HEK293 (cell line): ENCODE data around the gene TM6SF1.

ENCODE experiments used
- KLF8 ChIP-seq: fragments of 450-650 bp; formaldehyde crosslinking; IDR thresholded peaks from 2 replicates; pipeline ENCODE4 v1.5.1; 2016; ENCODE audit warnings: missing biosample characterization, missing genetic modification characterization
- SP2 ChIP-seq: fragments of 450-650 bp; formaldehyde crosslinking; IDR thresholded peaks from 2 replicates; pipeline ENCODE4 v1.5.1; 2016; ENCODE audit warnings: missing biosample characterization, missing genetic modification characterization
- ZNF114 ChIP-seq: fragments of 450-650 bp; formaldehyde crosslinking; IDR thresholded peaks from 2 replicates; pipeline ENCODE4 v1.5.0; 2017; ENCODE audit warnings: missing biosample characterization, missing genetic modification characterization
- ZNF580 ChIP-seq: fragments of 450-650 bp; formaldehyde crosslinking; IDR thresholded peaks from 2 replicates; pipeline ENCODE4 v1.5.1; 2016; ENCODE audit warnings: missing biosample characterization, missing genetic modification characterization
- ZNF776 ChIP-seq: fragments of 450-650 bp; formaldehyde crosslinking; IDR thresholded peaks from 2 replicates; pipeline ENCODE4 v1.5.0; 2017; ENCODE audit warnings: missing biosample characterization, missing genetic modification characterization, borderline replicate concordance
- TF ChIP-seq, protein P1 (sequence below): sonication (generic); formaldehyde crosslinking; IDR thresholded peaks from 2 replicates; pipeline ENCODE4 v1.8.1; 2022; ENCODE audit warnings: mild to moderate bottlenecking, moderate library complexity, missing genetic modification reagents

- no peak for TF ChIP-seq SP2 (tag by site-specific recombination)
- TF ChIP-seq ZNF776 (tag by site-specific recombination) = no peak
- no peak for TF ChIP-seq ZNF114 (tag by site-specific recombination)
- TF ChIP-seq, protein P1, sequence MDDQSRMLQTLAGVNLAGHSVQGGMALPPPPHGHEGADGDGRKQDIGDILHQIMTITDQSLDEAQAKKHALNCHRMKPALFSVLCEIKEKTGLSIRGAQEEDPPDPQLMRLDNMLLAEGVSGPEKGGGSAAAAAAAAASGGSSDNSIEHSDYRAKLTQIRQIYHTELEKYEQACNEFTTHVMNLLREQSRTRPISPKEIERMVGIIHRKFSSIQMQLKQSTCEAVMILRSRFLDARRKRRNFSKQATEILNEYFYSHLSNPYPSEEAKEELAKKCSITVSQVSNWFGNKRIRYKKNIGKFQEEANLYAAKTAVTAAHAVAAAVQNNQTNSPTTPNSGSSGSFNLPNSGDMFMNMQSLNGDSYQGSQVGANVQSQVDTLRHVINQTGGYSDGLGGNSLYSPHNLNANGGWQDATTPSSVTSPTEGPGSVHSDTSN (CRISPR knock-in tag) = no peak
- TF ChIP-seq ZNF580 (tag by site-specific recombination) = no peak
- TF ChIP-seq KLF8 (tag by site-specific recombination) = no peak
Observed at GRCh38 chr15:83132861-83133523, 25.5 kb downstream of the TM6SF1 start.
